Skin epidermis (tissue), 12 donors: ENCODE results near the gene ZSCAN21.
"Not testable (repeated sequence)": the region's sequence is repeated elsewhere in the genome, so short reads cannot be mapped to it uniquely, and the experiment has no call there.

Experiments
- H3K27ac ChIP-seq, 21 experiments: fragments of 200-600 bp; sonication (generic) in 11 of 21; one replicate each; pipeline ENCODE4 v1.5.0; 2020; ENCODE audit warnings: mild to moderate bottlenecking in 3 of 21, inconsistent platforms in 2 of 21, moderate library complexity in 2 of 21
- H3K4me3 ChIP-seq, 7 experiments: fragments of 200-600 bp; sonication (generic) in 2 of 7; one replicate each; pipeline ENCODE4 v1.5.0; 2020; ENCODE audit warnings: inconsistent platforms in 2 of 7, mild to moderate bottlenecking in 2 of 7, moderate library complexity in 1 of 7

ZSCAN21 gene

GRCh38 chr7:100049441-100050291 is at the start of gene ZSCAN21:
ZSCAN21 (plus strand) TSS chr7:100049774; CDS start chr7:100057007, 7,233 bp downstream.
- peak within 1 kb of the TSS; percentile 61 to 90 (median 76) for H3K4me3 ChIP-seq
- H3K27ac ChIP-seq: peak within 1 kb of the TSS; percentile 76 to 98 (median 91)

- Histone ChIP-seq H3K27ac (peak overlapping the region in 1 of 21 experiments; percentile 18), H3K4me3 (no peak overlapping the region)
Measured at GRCh38 chr7:100000239-100000638, 49.3 kb upstream of the ZSCAN21 start.

- peak overlapping the region in 1 of 21 experiments; percentile 35 for H3K27ac ChIP-seq
- H3K4me3 ChIP-seq: no peak overlapping the region
Measured at GRCh38 chr7:100003711-100004661, 45.6 kb upstream of the ZSCAN21 start.

GRCh38 chr7:100007887-100008286 is 41.7 kb upstream of the ZSCAN21 start:
- no peak overlapping the region for H3K4me3 ChIP-seq
- H3K27ac ChIP-seq: no peak overlapping the region

- Histone ChIP-seq H3K4me3 (no peak overlapping the region), H3K27ac (peak overlapping the region in 4 of 21 experiments; percentile 10 to 54 (median 27))
Measured at GRCh38 chr7:100008525-100008924, 41.0 kb upstream of the ZSCAN21 start.

- not testable (repeated sequence) for H3K4me3 ChIP-seq, H3K27ac ChIP-seq
Measured at GRCh38 chr7:100009952-100010351, 39.6 kb upstream of the ZSCAN21 start.

- H3K27ac ChIP-seq: no peak overlapping the region
Measured at GRCh38 chr7:100010901-100011300, 38.7 kb upstream of the ZSCAN21 start.

GRCh38 chr7:100011516-100011915 is 38.1 kb upstream of the ZSCAN21 start:
- Histone ChIP-seq H3K4me3 (no peak overlapping the region), H3K27ac (peak overlapping the region in 1 of 21 experiments; percentile 20)

More at GRCh38 chr7:100010901-100011300, 38.7 kb upstream of the ZSCAN21 start:
- no peak overlapping the region for H3K4me3 ChIP-seq

- not testable (repeated sequence) for H3K27ac ChIP-seq
Measured at GRCh38 chr7:100012385-100013327, 36.9 kb upstream of the ZSCAN21 start.

GRCh38 chr7:100013328-100013676 is 36.3 kb upstream of the ZSCAN21 start:
- Histone ChIP-seq H3K27ac (no peak overlapping the region), H3K4me3 (no peak overlapping the region)

More at GRCh38 chr7:100012385-100013327, 36.9 kb upstream of the ZSCAN21 start:
- not testable (repeated sequence) for H3K4me3 ChIP-seq

GRCh38 chr7:100015232-100016214 is 34.1 kb upstream of the ZSCAN21 start, which contains the start of gene ZKSCAN1:
ZKSCAN1 (plus strand) TSS chr7:100015596; CDS start chr7:100023507, 7,911 bp downstream.
- peak within 1 kb of the TSS; percentile 96 to 100 (median 99) for H3K27ac ChIP-seq
- peak within 1 kb of the TSS; percentile 66 to 99 (median 91) for H3K4me3 ChIP-seq

GRCh38 chr7:100016215-100016901 is 33.2 kb upstream of the ZSCAN21 start:
- H3K4me3 ChIP-seq: peak overlapping the region; percentile 66 to 99 (median 91)

GRCh38 chr7:100017300-100017699 is 32.3 kb upstream of the ZSCAN21 start:
- H3K27ac ChIP-seq: peak overlapping the region in 4 of 21 experiments; percentile 13 to 98 (median 56)
- H3K4me3 ChIP-seq: no peak overlapping the region

More at GRCh38 chr7:100016215-100016901, 33.2 kb upstream of the ZSCAN21 start:
- peak overlapping the region; percentile 96 to 100 (median 99) for H3K27ac ChIP-seq

- Histone ChIP-seq H3K4me3 (no peak overlapping the region), H3K27ac (no peak overlapping the region)
Measured at GRCh38 chr7:100017875-100018274, 31.7 kb upstream of the ZSCAN21 start.

- peak overlapping the region in 1 of 21 experiments; percentile 45 for H3K27ac ChIP-seq
- H3K4me3 ChIP-seq: no peak overlapping the region
Measured at GRCh38 chr7:100019908-100020307, 29.7 kb upstream of the ZSCAN21 start.

GRCh38 chr7:100021297-100021696 is 28.3 kb upstream of the ZSCAN21 start:
- Histone ChIP-seq H3K4me3 (no peak overlapping the region), H3K27ac (peak overlapping the region in 2 of 21 experiments; percentile 3 to 18)

GRCh38 chr7:100022621-100023020 is 27.0 kb upstream of the ZSCAN21 start:
- Histone ChIP-seq H3K4me3 (no peak overlapping the region), H3K27ac (peak overlapping the region in 3 of 21 experiments; percentile 4 to 64 (median 18))
